GM08714 (cell line): ENCODE data around the gene MAN2B2.

Source experiments
- H3K4me3 ChIP-seq: fragments of 200-500 bp; sonication (Bioruptor generic); 2 replicates; pipeline ENCODE4 v1.5.1; 2014; ENCODE audit warnings: mild to moderate bottlenecking, low read length, inconsistent platforms
- ZNF274 ChIP-seq: IDR thresholded peaks from 2 replicates; pipeline ENCODE4 v1.6.1; 2012; ENCODE audit warnings: mild to moderate bottlenecking, low read depth, low read length

The MAN2B2 gene

DNA sequence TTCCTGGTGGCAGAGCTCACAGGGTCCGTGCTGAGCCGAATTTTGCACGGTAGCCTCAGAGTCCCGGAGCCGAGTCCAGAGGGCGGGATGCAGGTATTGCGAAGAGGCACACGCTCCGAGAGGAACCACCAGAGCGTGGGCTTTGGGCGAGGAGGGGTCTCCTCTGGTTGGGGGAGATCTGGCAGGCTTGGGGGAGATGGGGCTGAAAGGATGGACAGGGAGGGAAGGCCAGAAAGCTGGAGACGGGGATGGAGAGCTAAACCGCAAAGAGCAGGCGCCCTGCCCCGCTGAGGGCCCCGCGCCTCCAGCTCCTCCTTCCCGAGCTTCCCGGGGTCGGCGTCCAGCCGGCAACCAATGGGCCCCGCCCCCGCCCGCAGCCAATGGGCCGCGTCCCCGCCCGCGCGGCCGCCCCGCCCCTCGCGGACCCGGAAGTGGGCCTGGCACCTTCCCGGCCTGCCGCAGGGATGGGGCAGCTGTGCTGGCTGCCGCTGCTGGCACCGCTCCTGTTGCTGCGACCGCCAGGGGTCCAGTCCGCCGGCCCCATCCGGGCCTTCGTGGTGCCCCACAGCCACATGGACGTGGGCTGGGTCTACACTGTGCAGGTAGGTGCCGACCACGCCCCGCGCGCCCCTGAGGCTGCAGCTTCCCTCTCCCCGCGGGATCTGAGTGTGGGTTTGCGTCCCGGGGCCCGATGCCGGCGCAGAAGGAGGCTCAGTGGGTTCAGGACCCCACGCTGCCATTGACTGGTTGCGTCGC is at the start of gene MAN2B2:
Gene MAN2B2 (plus strand): TSS at position 443 of the 756 bp plus-strand sequence. CDS start 22 bp downstream, at position 465.
- no peak for TF ChIP-seq ZNF274
- H3K4me3 ChIP-seq = peak within 1 kb of the TSS; percentile 91

- TF ChIP-seq ZNF274 = no peak
- no peak overlapping the region for H3K4me3 ChIP-seq
Measured at GRCh38 chr4:6525474-6525873, 49.5 kb upstream of the MAN2B2 start.

- no peak overlapping the region for H3K4me3 ChIP-seq
- TF ChIP-seq ZNF274 = no peak
Measured at GRCh38 chr4:6526156-6526555, 48.8 kb upstream of the MAN2B2 start.

- no peak for TF ChIP-seq ZNF274
Measured at GRCh38 chr4:6526671-6527091, 48.3 kb upstream of the MAN2B2 start.

GRCh38 chr4:6527259-6527658 is 47.7 kb upstream of the MAN2B2 start:
- H3K4me3 ChIP-seq = no peak overlapping the region
- no peak for TF ChIP-seq ZNF274

More at GRCh38 chr4:6526671-6527091, 48.3 kb upstream of the MAN2B2 start:
- no peak overlapping the region for H3K4me3 ChIP-seq

DNA sequence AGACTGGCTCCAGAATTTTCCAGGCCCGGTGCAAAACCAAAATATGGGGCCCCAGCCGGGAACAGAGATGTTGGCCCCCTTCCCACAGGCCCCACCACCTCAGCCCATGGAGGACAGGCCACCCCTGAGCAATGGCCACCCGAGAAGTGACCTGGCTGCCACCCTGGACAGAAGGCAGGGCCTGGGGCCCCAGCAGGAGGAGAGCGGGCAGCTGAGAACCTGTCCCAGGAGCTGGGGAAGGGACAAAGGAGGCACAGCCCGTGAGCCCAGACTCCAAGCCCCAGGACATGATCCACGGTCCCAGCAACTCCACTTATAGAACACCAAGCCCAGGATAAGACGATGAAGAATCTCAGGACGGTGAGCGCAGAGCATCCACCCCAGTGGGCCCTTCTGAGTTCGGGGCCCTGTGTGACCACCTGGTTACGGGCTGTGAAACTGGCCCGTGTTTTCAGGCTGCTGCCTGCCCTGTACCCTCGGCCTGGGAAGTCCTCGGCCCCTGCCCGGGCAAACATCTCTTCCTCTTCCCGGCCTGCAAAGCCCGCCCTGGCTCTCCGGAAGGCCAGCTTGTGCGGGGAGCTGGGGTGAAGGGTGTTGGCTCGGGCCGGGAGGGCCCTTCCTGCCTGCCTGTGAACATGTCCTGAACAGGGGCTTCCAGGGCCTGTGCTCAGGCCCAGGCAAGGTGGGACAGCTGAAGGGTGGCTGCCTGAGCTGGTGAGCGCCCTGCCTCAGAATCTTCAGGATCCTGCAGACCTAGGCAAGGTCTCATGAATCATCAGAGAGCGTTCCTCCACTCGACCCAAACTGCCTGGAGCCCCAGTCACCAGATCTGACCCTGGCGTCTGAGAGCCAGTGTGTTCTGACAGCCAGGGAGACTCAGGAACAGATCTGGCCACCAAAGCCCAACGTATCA is 47.0 kb upstream of the MAN2B2 start:
- TF ChIP-seq ZNF274 = no peak
- no peak overlapping the region for H3K4me3 ChIP-seq

GRCh38 chr4:6529021-6529420 is 46.0 kb upstream of the MAN2B2 start:
- no peak overlapping the region for H3K4me3 ChIP-seq
- no peak for TF ChIP-seq ZNF274

DNA sequence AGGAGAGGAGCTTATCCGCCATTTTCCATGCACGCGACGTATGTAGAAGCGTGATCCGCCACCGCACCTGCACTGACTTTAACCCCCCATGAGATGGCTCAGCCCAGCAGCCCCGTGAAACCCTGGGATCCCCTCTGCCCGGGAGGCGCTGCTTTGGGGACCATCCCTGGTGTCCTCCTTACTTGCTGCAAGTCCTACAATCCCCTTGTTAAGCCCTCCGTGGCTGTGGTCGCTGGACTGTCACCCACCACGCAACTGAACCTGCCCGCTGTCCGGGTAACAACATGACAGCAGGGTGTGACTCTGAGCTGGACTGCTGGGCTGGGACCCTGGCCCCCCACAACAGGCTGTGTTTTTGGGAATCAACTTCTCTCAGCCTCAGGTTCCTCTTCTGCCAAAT is 44.7 kb upstream of the MAN2B2 start:
- TF ChIP-seq ZNF274 = no peak
- H3K4me3 ChIP-seq = no peak overlapping the region

DNA sequence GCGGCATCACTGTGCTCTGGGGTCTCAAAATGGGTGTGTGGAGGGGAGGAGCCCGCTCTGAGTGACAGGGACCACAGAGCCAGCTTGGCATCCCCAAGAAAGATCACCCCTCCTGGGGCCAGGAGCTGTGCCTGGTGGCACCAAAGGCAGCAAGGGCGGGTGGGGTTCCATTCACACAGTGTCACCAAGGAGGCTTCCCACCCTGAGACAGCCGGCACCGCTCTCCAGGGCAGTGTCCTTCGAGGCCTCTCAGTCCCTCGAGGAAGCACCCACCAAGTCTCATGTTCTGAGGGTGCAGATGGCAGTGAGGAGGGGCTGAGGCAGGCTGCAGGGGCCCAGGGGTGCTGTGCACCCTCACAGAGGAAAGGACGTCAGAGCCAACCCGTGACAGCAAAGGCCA is 44.0 kb upstream of the MAN2B2 start:
- H3K4me3 ChIP-seq = no peak overlapping the region
- no peak for TF ChIP-seq ZNF274

DNA sequence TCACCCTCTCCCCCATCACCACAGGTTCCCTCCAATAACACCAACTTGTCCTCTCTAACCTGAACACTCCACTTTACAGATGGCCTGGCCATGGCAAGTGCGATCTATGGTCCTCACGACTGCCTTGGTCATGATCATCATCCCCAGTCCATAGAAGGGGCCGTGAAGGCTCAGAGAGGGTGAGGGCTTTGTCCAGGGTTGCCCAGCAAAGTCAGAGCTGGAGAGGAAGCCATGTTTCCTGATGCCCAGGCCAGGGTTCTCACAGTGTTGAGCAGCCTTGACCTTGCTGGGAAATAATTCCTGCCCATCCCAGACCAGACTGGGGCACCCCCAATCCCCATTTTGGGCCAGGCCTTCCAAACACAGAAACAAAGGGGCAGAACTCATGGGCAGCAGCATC is 42.9 kb upstream of the MAN2B2 start:
- H3K4me3 ChIP-seq = no peak overlapping the region
- TF ChIP-seq ZNF274 = no peak

DNA sequence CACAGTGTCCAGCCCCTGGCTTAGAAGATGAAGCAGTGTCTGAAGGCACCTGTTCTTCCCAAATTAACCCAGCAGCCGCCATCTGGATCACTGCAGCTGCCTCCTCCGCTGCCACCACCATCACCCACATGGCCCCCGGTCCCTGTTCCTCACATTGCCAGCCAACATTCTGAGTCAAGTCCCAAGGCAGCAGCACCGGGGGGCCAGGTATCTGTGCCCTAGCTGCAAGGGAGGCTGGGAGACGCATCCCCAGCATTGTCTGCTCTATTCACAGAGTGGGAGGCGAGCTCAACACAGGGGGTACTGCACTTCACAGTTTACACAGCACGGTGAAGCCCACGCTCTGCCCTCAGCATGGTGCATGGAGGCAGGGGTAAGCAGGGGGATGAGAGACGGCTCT is 42.3 kb upstream of the MAN2B2 start:
- TF ChIP-seq ZNF274 = no peak
- no peak overlapping the region for H3K4me3 ChIP-seq

- no peak overlapping the region for H3K4me3 ChIP-seq
- TF ChIP-seq ZNF274 = no peak
Measured at GRCh38 chr4:6534050-6534449, 40.9 kb upstream of the MAN2B2 start.

- no peak for TF ChIP-seq ZNF274
- no peak overlapping the region for H3K4me3 ChIP-seq
Measured at GRCh38 chr4:6534618-6535328, 40.2 kb upstream of the MAN2B2 start.

- no peak overlapping the region for H3K4me3 ChIP-seq
- TF ChIP-seq ZNF274 = no peak
Measured at GRCh38 chr4:6535329-6535692, 39.7 kb upstream of the MAN2B2 start.
